Measurements from ENCODE around the gene LMAN1L.

LMAN1L gene

GRCh38 chr15:74812533-74812932 is at the start of gene LMAN1L:
Gene LMAN1L, plus strand, starts transcription at chr15:74812835. Its CDS starts 20 bp downstream, at chr15:74812855.
- no peak for DNase-seq (ENCODE audit: low spot score)

DNA sequence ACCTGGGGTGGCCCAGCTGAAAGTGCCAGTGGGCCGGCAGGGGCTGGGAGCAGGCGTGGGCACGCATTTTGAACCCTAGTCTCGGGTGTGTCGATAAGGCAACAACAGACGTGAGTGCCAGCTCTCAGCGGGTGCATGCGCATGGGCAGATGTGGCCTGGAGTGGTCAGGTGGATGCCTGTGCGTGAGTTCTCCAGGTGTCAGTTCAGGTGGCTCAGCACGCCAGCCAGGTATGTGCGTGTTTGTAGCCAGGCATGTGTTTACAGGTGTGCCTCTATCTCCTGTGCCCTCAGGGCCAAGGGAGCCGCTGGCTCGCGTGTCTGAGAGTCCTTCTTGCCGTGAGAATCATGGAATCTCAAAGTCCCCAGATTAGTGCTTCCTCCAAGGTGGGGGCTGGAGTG is 49.2 kb upstream of the LMAN1L start:
- no peak for DNase-seq (ENCODE audit: low spot score)

- no peak for DNase-seq (ENCODE audit: low spot score)
Measured at GRCh38 chr15:74767167-74768098, 45.2 kb upstream of the LMAN1L start.

GRCh38 chr15:74768099-74768770 is 44.4 kb upstream of the LMAN1L start:
- no peak for DNase-seq (ENCODE audit: low spot score)

GRCh38 chr15:74768771-74769342 is 43.8 kb upstream of the LMAN1L start:
- DNase-seq (ENCODE audit: low spot score) = no peak

- DNase-seq (ENCODE audit: low spot score) = no peak
Measured at GRCh38 chr15:74769463-74770025, 43.1 kb upstream of the LMAN1L start.

GRCh38 chr15:74770211-74770903 is 42.3 kb upstream of the LMAN1L start:
- DNase-seq (ENCODE audit: low spot score) = no peak

DNA sequence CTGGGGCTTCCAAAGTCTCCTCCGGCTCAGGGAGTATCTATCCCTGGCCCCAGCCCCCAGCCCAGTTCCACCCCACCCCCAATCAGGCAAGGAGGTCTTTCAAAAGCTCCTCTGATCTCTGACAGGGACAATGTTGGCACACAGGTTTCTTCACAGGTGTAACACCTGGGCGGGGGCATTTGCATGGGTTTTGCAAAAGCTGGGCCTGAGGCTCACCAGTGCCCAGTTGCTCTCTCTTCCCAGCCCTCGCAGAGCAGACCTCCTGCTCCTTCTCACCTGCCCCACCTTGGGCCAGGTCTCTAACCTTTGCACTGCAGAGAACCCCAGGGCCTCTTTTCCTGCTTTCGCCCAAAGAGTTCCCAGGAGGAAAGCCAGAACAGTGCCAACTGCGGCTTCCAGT is 39.3 kb upstream of the LMAN1L start:
- no peak for DNase-seq (ENCODE audit: low spot score)

DNA sequence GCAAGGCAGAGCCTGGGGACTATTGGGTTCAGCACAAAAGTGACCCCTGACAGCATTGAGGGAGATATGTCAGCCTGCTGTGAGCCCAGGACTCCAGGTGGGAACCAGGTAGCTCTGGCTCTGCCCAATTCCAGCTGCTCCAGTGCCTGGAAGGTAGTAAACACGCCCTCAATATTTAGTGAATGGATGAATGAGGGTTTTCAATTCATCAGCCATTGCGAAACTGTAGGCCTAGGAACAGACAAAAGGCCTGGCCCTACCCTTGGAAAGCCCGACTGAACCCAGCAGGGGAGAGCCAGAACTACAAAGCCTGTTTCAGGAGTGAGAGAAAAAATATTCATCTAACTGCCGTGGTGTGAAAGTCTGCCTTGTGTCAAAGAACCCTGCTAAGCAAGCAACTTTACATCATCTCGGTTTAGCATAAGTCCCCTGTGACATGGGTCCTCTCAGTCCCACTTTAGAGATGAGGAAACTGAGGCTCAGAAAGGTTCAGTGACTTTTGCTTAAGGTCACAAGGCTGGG is 38.8 kb upstream of the LMAN1L start:
- no peak for DNase-seq (ENCODE audit: low spot score)

DNA sequence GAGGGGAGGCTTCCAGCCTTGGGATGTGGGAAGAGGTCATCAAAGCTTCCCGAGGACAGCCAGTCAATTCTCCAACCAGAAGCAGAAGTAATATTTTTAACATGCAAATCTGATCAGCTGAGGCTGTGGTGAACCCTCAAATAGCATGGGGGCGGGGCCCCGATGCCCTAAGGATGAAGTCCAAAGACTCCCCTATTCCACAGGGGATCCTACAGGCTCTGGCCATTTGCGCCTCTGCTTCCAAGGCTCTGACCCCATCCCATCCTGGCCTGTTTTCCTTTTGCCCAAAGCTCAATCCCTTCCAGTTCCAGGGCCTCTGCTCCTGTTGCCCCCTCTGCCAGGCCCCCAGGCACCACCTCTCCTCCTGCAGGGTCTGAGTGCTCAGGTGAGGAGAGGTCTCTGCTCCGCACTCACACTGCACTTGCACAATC is 37.5 kb upstream of the LMAN1L start:
- no peak for DNase-seq (ENCODE audit: low spot score)

GRCh38 chr15:74775894-74776293 is 36.7 kb upstream of the LMAN1L start:
- DNase-seq (ENCODE audit: low spot score) = no peak

GRCh38 chr15:74776821-74777768 is 35.5 kb upstream of the LMAN1L start:
- DNase-seq (ENCODE audit: low spot score) = no peak

DNA sequence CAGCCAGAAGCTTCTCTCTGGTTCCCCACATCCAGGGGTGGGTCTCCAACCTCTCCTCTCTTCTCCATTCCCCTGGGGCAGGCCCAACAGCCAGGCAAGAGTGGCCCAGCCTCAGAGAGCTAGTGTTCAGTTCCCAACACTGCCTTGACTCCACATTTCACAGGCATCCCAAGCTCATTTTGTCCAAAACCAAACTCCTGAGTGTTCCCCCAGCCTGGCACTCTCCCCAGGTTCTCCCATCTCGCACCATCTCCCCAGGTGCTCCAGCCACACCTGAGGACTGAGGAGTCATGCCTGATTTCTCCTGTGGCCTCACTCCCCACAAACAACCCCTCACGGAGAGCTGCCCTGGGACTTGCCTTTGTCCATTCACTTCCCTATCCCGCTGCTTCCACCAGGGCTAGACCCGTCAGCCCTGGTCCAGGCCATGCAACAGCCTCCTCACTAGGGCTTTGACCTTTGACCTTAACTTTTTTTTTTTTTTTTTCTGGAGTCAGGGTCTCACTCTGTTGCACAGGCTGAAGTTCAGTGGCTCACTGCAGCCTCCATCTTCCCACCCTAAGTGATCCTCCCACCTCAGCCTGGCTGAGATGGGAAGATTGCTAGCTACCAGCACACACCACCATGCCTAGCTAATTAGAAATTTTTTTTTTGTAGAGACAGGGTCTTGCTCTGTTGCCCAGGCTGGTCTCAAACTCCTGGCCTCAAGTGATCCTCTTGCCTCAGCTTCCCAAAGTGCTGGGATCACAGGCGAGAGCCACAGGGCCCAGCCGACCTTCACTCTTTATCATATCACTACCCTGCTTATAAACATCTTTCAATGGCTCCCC is 34.7 kb upstream of the LMAN1L start:
- no peak for DNase-seq (ENCODE audit: low spot score)

DNA sequence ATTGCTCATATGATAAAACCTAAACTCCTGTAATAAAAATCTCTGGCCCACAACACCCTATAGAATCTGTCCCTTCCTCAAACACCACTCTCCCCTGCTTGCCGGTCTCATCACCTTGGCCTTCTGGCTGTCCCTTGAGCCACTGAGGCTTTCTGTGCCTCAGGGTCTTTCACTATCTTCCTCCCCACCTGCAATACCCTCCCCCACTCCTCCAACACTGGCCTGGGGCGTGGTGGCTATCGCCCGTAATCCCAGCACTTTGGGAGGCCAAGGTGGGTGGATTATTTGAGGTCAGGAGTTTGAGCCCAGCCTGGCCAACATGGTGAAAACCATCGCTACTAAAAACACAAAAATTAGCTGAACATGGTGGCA is 34.0 kb upstream of the LMAN1L start:
- DNase-seq (ENCODE audit: low spot score) = no peak

DNA sequence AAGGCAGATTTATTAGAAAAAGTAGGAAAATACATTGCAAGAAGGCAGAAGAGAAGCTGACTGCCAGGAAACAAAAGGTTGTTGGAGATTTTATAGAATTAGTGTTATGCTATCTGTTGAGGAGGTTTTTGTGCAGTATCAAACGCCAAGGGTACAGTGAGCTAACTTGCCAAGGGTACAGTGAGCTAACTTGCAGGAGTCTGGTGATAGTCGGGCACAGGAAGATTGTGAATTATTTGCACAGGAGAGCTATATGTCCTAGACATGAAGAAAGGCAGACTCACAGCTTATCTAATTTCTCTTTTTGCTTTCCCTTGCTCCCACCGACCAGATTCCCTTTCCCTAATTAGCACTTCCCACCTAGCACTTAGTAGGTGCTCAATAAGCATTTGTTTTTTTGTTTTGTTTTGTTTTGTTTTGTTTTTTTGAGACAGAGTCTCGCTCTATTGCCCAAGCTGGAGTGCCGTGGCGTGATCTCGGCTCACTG is 33.4 kb upstream of the LMAN1L start:
- no peak for DNase-seq (ENCODE audit: low spot score)

GRCh38 chr15:74780523-74781430 is 31.9 kb upstream of the LMAN1L start:
- no peak for DNase-seq (ENCODE audit: low spot score)

- peak; percentile 78 for DNase-seq (ENCODE audit: low spot score)
Measured at GRCh38 chr15:74781431-74782258, 31.0 kb upstream of the LMAN1L start, which contains the start of gene CSK. Gene CSK, plus strand, starts transcription at chr15:74782080. Its CDS starts 16,218 bp downstream, at chr15:74798298.

Measured in putamen (tissue), 1 donor.